ENCODE data around the gene TAS2R4.
A peak's percentile ranks its signal among the peaks of the same experiment; 100 is the strongest.
"Not testable (repeated sequence)": the region's sequence is repeated elsewhere in the genome, so short reads cannot be mapped to it uniquely, and the experiment has no call there.

TAS2R4 gene

DNA sequence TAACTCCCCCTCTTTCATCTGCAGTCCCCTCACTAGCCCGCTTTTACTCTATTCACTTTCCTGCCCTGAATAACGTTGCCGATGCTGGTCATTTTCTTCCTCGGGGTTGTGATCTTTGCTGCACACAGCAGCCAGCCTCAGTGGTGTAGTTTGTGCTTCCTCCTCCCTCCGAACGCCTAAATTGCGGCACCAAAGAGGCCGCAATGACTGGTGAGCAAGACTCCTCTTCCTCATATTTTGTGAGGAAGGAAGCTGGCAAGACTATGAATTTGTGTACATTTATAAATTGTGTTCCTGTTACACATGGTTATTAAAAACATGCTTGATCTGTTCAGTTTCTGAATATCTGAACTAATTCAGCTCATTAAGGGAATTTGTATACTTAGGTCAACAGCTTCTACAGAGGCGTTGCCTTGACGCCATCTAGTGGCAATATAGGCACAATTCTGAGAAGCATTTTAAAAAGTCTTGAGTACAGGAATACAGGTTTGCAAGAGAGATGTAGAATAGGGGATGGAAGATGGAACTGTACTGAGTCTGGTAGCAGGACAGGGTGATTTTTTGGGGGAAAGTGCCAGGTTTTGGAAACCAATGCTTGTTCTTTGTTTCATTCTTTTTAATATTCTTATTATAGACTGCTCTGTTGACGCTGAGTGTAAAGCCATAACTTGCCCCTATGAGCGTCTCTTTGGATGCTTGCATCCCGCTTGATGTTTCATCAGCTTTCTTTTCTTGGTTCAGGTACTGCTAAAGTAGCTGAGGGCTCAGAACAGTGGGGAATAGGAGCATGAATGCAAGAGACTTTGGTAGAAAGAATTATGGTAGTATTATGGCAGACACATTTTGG is 9.5 kb downstream of the TAS2R4 start:
- H3K4me3 ChIP-seq, result no peak overlapping the region
- no peak for DNase-seq (ENCODE audit: low spot score)
- TF ChIP-seq, protein P1, sequence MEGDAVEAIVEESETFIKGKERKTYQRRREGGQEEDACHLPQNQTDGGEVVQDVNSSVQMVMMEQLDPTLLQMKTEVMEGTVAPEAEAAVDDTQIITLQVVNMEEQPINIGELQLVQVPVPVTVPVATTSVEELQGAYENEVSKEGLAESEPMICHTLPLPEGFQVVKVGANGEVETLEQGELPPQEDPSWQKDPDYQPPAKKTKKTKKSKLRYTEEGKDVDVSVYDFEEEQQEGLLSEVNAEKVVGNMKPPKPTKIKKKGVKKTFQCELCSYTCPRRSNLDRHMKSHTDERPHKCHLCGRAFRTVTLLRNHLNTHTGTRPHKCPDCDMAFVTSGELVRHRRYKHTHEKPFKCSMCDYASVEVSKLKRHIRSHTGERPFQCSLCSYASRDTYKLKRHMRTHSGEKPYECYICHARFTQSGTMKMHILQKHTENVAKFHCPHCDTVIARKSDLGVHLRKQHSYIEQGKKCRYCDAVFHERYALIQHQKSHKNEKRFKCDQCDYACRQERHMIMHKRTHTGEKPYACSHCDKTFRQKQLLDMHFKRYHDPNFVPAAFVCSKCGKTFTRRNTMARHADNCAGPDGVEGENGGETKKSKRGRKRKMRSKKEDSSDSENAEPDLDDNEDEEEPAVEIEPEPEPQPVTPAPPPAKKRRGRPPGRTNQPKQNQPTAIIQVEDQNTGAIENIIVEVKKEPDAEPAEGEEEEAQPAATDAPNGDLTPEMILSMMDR (IDR thresholded peaks at IDR 0.05), result peak; percentile 32
- H3K27ac ChIP-seq, result no peak overlapping the region

DNA sequence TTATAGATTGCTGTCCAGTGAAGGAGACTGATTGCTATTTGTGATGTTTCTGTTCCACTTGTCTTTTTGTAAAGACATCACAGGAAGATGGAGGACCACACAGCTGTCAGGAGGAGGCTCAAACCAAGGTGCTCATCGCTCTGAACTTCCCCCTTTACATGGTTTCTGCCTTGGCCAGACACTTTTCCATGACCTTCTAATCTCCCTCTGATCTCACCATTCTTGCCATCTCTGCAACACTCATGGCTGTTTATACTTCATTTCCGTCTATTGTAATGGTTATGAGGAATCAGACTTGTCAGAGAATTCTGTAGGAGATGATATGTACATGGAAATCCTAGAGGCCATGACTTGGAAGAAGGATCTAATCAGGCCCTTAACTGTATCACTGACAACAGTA is 11.8 kb downstream of the TAS2R4 start:
- no peak for DNase-seq (ENCODE audit: low spot score)
- Histone ChIP-seq H3K27ac (no peak overlapping the region), H3K4me3 (no peak overlapping the region)
- TF ChIP-seq, protein P1 (IDR thresholded peaks at IDR 0.05), result no peak

DNA sequence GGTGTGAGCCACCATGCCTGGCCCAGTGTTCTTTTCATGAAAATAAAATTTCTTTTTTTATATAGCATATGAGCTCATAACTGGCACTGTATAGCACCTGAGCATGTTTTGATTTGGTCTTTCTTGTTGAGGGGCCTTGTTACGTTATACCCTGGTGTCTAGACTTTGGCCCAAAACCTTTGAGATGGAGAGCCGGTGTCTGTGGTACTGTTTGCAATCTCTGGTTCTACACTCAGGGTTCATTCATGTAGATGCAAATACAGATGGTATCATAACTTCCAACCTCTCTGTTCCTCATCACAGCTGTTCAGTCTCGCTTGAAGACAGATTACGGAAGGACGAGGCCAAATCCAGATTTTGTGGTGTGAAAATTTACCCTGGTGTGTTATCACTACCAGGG is 13.4 kb downstream of the TAS2R4 start, which contains the start of gene TAS2R5:
Gene TAS2R5, plus strand, starts transcription at position 301 of the 400 bp plus-strand sequence. CDS start 145 bp downstream, outside the sequence.
- TF ChIP-seq, protein P1 (IDR thresholded peaks at IDR 0.05), result no peak
- no peak for DNase-seq (ENCODE audit: low spot score)
- H3K27ac ChIP-seq, result no peak within 1 kb of the TSS
- H3K4me3 ChIP-seq, result no peak within 1 kb of the TSS

DNA sequence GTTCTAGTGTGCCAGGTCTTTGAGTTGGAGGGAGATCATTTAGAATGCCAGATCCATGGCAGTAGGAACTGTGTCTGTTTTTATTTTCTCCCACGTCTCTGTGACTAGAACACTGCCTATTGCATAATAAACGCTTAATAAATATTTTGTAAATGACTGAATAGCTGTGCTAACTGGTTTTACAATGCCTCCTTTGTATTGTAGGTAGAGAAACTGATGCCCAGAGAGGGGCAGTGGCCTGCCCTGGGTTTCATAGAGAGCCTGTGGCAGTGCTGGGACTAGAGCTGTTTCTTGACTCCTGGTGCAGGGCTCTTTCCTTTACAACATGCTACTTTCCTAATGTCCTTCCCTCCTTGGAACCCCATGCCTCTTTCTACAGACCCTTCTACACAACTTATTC is 16.1 kb downstream of the TAS2R4 start:
- TF ChIP-seq, protein P1 (IDR thresholded peaks at IDR 0.05), result no peak
- Histone ChIP-seq H3K4me3 (no peak overlapping the region), H3K27ac (no peak overlapping the region)
- no peak for DNase-seq (ENCODE audit: low spot score)

DNA sequence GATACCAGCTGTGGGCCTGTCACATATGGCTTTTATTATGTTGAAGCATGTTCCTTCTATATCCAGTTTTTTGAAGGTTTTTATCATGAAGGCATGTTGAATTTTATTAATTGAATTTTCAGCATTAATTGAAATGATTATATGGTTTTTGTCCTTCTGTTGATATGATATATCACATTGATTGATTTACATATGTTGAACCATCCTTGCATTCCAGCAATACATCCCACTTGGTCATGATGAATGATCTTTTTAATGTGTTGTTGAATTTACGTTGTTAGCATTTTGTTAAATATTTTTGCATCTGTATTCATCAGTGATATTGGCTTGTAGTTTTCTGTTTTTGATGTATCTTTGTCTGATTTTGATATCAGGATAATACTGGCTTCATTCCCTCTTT is 43.6 kb downstream of the TAS2R4 start:
- no peak overlapping the region for H3K27ac ChIP-seq
- DNase-seq (ENCODE audit: low spot score), result no peak
- H3K4me3 ChIP-seq, result no peak overlapping the region
- TF ChIP-seq, protein P1 (IDR thresholded peaks at IDR 0.05), result no peak

DNA sequence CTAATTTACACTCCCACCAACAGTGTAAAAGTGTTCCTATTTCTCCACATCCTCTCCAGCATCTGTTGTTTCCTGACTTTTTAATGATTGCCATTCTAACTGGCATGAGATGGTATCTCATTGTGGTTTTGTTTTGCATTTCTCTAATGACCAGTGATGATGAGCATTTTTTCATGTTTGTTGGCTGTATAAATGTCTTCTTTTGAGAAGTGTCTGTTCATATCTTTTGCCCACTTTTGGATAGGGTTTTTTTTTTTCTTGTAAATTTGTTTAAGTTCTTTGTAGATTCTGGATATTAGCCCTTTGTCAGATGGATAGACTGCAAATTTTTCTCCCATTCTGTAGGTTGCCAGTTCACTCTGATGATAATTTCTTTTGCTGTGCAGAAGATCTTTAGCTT is 46.0 kb downstream of the TAS2R4 start:
- not testable (repeated sequence) for DNase-seq (ENCODE audit: low spot score); H3K4me3 ChIP-seq

More for the DNA sequence above, 46.0 kb downstream of the TAS2R4 start:
- not testable (repeated sequence) for H3K27ac ChIP-seq
